Astrocyte (in vitro differentiated cells and primary cell): ENCODE data around the gene MIDN. TPM values are rescaled to one million over a fixed set of nuclear protein-coding genes. Genes with fewer than 3 reads are reported as not detected.

Source experiments
- DNase-seq: peaks from one replicate; pipeline ENCODE4 v3.0.0-alpha.2; 2010; ENCODE audit warnings: low read depth
- FAIRE-seq: peaks from 2 replicates; lab custom pipeline; 2011; peaks lifted over from hg19 to GRCh38; lab: Jason Lieb, UNC
- H2AFZ ChIP-seq: 2 replicates; pipeline ENCODE4 v1.6.0; 2012; ENCODE audit warnings: low read depth, low read length, inconsistent platforms
- H3K27ac ChIP-seq: 2 replicates; pipeline ENCODE4 v1.5.1; 2011; ENCODE audit warnings: low read depth, low read length, inconsistent platforms
- H3K27me3 ChIP-seq: 2 replicates; pipeline ENCODE4 v1.6.0; 2011; ENCODE audit warnings: low read length, inconsistent platforms; ENCODE audit not compliant: insufficient read depth
- H3K36me3 ChIP-seq: 2 replicates; pipeline ENCODE4 v1.5.1; 2011; ENCODE audit warnings: low read length, inconsistent platforms; ENCODE audit not compliant: insufficient read depth
- H3K4me1 ChIP-seq: 2 replicates; pipeline ENCODE4 v1.5.1; 2011; ENCODE audit warnings: low read length, inconsistent platforms; ENCODE audit not compliant: insufficient read depth
- H3K4me2 ChIP-seq: 2 replicates; pipeline ENCODE4 v1.6.0; 2012; ENCODE audit warnings: low read length, inconsistent platforms
- H3K4me3 ChIP-seq: 2 replicates; pipeline ENCODE4 v1.5.1; 2011; ENCODE audit warnings: low read depth, mild to moderate bottlenecking, low read length, inconsistent platforms; ENCODE audit not compliant: insufficient read depth
- H3K79me2 ChIP-seq: 2 replicates; pipeline ENCODE4 v1.6.0; 2012; ENCODE audit warnings: mild to moderate bottlenecking, low read length, inconsistent platforms; ENCODE audit not compliant: insufficient read depth
- H3K9ac ChIP-seq: 2 replicates; pipeline ENCODE4 v1.6.0; 2012; ENCODE audit warnings: mild to moderate bottlenecking, low read length, inconsistent platforms
- H3K9me3 ChIP-seq: 2 replicates; pipeline ENCODE4 v1.5.1; 2012; ENCODE audit warnings: low read depth, mild to moderate bottlenecking, low read length, inconsistent platforms; ENCODE audit not compliant: insufficient read depth
- H4K20me1 ChIP-seq: 2 replicates; pipeline ENCODE4 v1.6.0; 2012; ENCODE audit warnings: low read length, inconsistent platforms; ENCODE audit not compliant: insufficient read depth
- H3K27ac Mint-ChIP-seq: one replicate; pipeline ENCODE4 v1.8.0; 2021; ENCODE audit warnings: mild to moderate bottlenecking, mixed read lengths; ENCODE audit not compliant: unreplicated experiment
- H3K27me3 Mint-ChIP-seq: one replicate; pipeline ENCODE4 v1.8.0; 2021; ENCODE audit warnings: low read depth, mixed read lengths; ENCODE audit not compliant: unreplicated experiment
- H3K36me3 Mint-ChIP-seq: one replicate; pipeline ENCODE4 v1.8.0; 2021; ENCODE audit warnings: low read depth, mixed read lengths; ENCODE audit not compliant: unreplicated experiment
- H3K4me1 Mint-ChIP-seq: one replicate; pipeline ENCODE4 v1.8.0; 2021; ENCODE audit warnings: low read depth, mixed read lengths; ENCODE audit not compliant: unreplicated experiment
- H3K4me3 Mint-ChIP-seq: one replicate; pipeline ENCODE4 v1.8.0; 2021; ENCODE audit warnings: mild to moderate bottlenecking, moderate library complexity, mixed read lengths; ENCODE audit not compliant: unreplicated experiment
- H3K9me3 Mint-ChIP-seq: one replicate; pipeline ENCODE4 v1.8.0; 2021; ENCODE audit warnings: mild to moderate bottlenecking, mixed read lengths; ENCODE audit not compliant: unreplicated experiment
- CTCF ChIP-seq: IDR thresholded peaks from 2 replicates; pipeline ENCODE4 v1.5.1; 2011; ENCODE audit warnings: low read depth, mild to moderate bottlenecking, inconsistent platforms, low read length, moderate library complexity; ENCODE audit not compliant: insufficient read depth
- EZH2 ChIP-seq: IDR thresholded peaks from 2 replicates; pipeline ENCODE4 v1.6.1; 2012; ENCODE audit warnings: mild to moderate bottlenecking, low read length, inconsistent platforms; ENCODE audit not compliant: insufficient read depth
- total RNA-seq: library from RNA; stranded (reverse); gene quantifications from 2 replicates; pipeline ENCODE4 v1.2.1, GENCODE V29; 2021

MIDN gene
- total RNA-seq, 1 donor from 2014 or later = 141 TPM

GRCh38 chr19:1284979-1285736 lies 36.8 kb downstream of the MIDN start:
- Histone ChIP-seq H3K4me2 (no peak overlapping the region), H3K27ac (no peak overlapping the region), H3K27me3 (peaks cover 21% of the 10 kb centered on the region), H4K20me1 (peaks cover 16% of the 10 kb centered on the region), H3K36me3 (no peaks in the 10 kb centered on the region), H3K9ac (no peak overlapping the region), H3K9me3 (no peaks in the 10 kb centered on the region), H2AFZ (no peak overlapping the region), H3K4me3 (no peak overlapping the region), H3K4me1 (peaks cover 2% of the 10 kb centered on the region), H3K79me2 (no peaks in the 10 kb centered on the region)
- Mint-ChIP-seq H3K4me3 (peak overlapping the region; percentile 74), H3K27ac (no peak overlapping the region), H3K9me3 (no peaks in the 10 kb centered on the region), H3K27me3 (peaks cover 6% of the 10 kb centered on the region), H3K4me1 (no peaks in the 10 kb centered on the region), H3K36me3 (peaks cover 3% of the 10 kb centered on the region)
- FAIRE-seq (no peak), DNase-seq (no peak)
- TF ChIP-seq EZH2 = peak; percentile 96
- TF ChIP-seq CTCF = no peak

- Histone ChIP-seq H3K27me3 (peaks cover 21% of the 10 kb centered on the region), H2AFZ (no peak within 1 kb of the TSS), H4K20me1 (peaks cover 13% of the 10 kb centered on the region), H3K9ac (no peak within 1 kb of the TSS), H3K79me2 (no peaks in the 10 kb centered on the region), H3K4me3 (no peak within 1 kb of the TSS), H3K36me3 (no peaks in the 10 kb centered on the region), H3K9me3 (no peaks in the 10 kb centered on the region), H3K4me1 (peaks cover 2% of the 10 kb centered on the region), H3K4me2 (peak within 1 kb of the TSS; percentile 65), H3K27ac (no peak within 1 kb of the TSS)
- TF ChIP-seq CTCF (no peak), EZH2 (no peak)
- Mint-ChIP-seq H3K4me1 (no peaks in the 10 kb centered on the region), H3K36me3 (no peaks in the 10 kb centered on the region), H3K9me3 (no peaks in the 10 kb centered on the region), H3K27ac (no peak within 1 kb of the TSS), H3K27me3 (peaks cover 6% of the 10 kb centered on the region), H3K4me3 (peak within 1 kb of the TSS; percentile 81)
- no peak for DNase-seq
- no peak for FAIRE-seq
Measured at GRCh38 chr19:1285737-1286360, 37.5 kb downstream of the MIDN start, which contains the start of gene EFNA2. Gene EFNA2 (plus strand): TSS chr19:1285873. CDS start chr19:1286169, 296 bp downstream.
